Activated T-helper 17 cell treated with anti-CD3 and anti-CD28 coated beads, Interleukin-2, amount 50 U/mL, for 72 hours (primary cell): Measurements from ENCODE around the gene DPP7. TPM values are rescaled to one million over a fixed set of nuclear protein-coding genes. Genes with fewer than 3 reads are reported as not detected.

Experiments used
- total RNA-seq, 2 donors: library from RNA; stranded (reverse); gene quantifications; one replicate each; pipeline ENCODE4 v1.2.3, GENCODE V29; 2022

DPP7 gene
- total RNA-seq, 2 donors from 2014 or later: 219 to 255 TPM

Other genes starting within 250 kb of the DPP7 start
- gene EDF1, start 248.4 kb downstream of the DPP7 start, total RNA-seq: 100 to 1,000 TPM; 221 to 265 TPM
- 10 to 100 TPM; 54.4 to 56.8 TPM for gene TRAF2, start 228.2 kb downstream of the DPP7 start, total RNA-seq
- 10 to 100 TPM; 91.0 to 99.2 TPM for gene FBXW5, start 170.0 kb downstream of the DPP7 start, total RNA-seq
- 1 to 10 TPM in 1 of 2 donors, not detected in 1; 3.1 TPM for gene C8G, start 169.5 kb downstream of the DPP7 start, total RNA-seq
- 1 to 10 TPM in 1 of 2 donors, under 1 TPM in 1; 0.54 to 2.4 TPM for gene LCN12, start 162.5 kb downstream of the DPP7 start, total RNA-seq
- 1 to 10 TPM in 1 of 2 donors, not detected in 1; 1.3 TPM for gene PTGDS, start 137.2 kb downstream of the DPP7 start, total RNA-seq
- under 1 TPM in 1 of 2 donors, not detected in 1; 0.11 TPM for gene LCNL1, start 131.7 kb downstream of the DPP7 start, total RNA-seq
- gene PAXX, start 122.3 kb downstream of the DPP7 start, total RNA-seq: 10 to 100 TPM; 31.1 to 49.1 TPM
- under 1 TPM in 1 of 2 donors, not detected in 1; 0.26 TPM for gene CLIC3, start 118.2 kb downstream of the DPP7 start, total RNA-seq
- 10 to 100 TPM; 43.0 to 63.9 TPM for gene ABCA2, start 86.5 kb downstream of the DPP7 start, total RNA-seq
- gene FUT7, start 82.6 kb downstream of the DPP7 start, total RNA-seq: 10 to 100 TPM; 12.1 to 27.9 TPM
- gene NPDC1, start 68.6 kb downstream of the DPP7 start, total RNA-seq: 10 to 100 TPM; 66.3 to 96.1 TPM
- under 1 TPM; 0.39 to 0.69 TPM for gene ENTPD2, start 60.7 kb downstream of the DPP7 start, total RNA-seq
- gene SAPCD2, start 44.2 kb downstream of the DPP7 start, total RNA-seq: 10 to 100 TPM in 1 of 2 donors, 1 to 10 TPM in 1; 5.6 to 21.9 TPM
- 10 to 100 TPM; 27.9 to 33.0 TPM for gene UAP1L1, start 37.2 kb downstream of the DPP7 start, total RNA-seq
- 10 to 100 TPM; 38.2 to 67.6 TPM for gene MAN1B1, start 27.7 kb downstream of the DPP7 start, total RNA-seq
- 1 to 10 TPM in 1 of 2 donors, under 1 TPM in 1; 0.06 to 1.2 TPM for gene GRIN1, start 24.4 kb upstream of the DPP7 start, total RNA-seq
- not detected for gene LRRC26, start 55.3 kb upstream of the DPP7 start, total RNA-seq
- gene TMEM210, start 57.3 kb upstream of the DPP7 start, total RNA-seq: not detected
- gene ANAPC2, start 73.8 kb upstream of the DPP7 start, total RNA-seq: 10 to 100 TPM; 50.6 to 53.1 TPM
- gene SSNA1, start 73.9 kb upstream of the DPP7 start, total RNA-seq: 10 to 100 TPM; 43.7 to 84.7 TPM
- gene TPRN, start 86.0 kb upstream of the DPP7 start, total RNA-seq: 1 to 10 TPM; 5.5 to 9.4 TPM
- 10 to 100 TPM; 19.3 to 27.3 TPM for gene TMEM203, start 90.9 kb upstream of the DPP7 start, total RNA-seq
- 10 to 100 TPM; 20.5 to 40.2 TPM for gene NDOR1, start 91.0 kb upstream of the DPP7 start, total RNA-seq
- gene RNF208, start 107.5 kb upstream of the DPP7 start, total RNA-seq: 1 to 10 TPM; 3.5 to 7.4 TPM
- gene CYSRT1, start 110.4 kb upstream of the DPP7 start, total RNA-seq: under 1 TPM; 0.32 to 0.40 TPM
- gene RNF224, start 112.8 kb upstream of the DPP7 start, total RNA-seq: under 1 TPM in 1 of 2 donors, not detected in 1; 0.17 TPM
- not detected for gene SLC34A3, start 116.2 kb upstream of the DPP7 start, total RNA-seq
- gene TUBB4B, start 126.6 kb upstream of the DPP7 start, total RNA-seq: 100 to 1,000 TPM; 232 to 372 TPM
- not detected for gene STPG3, start 136.6 kb upstream of the DPP7 start, total RNA-seq
- gene NELFB, start 140.6 kb upstream of the DPP7 start, total RNA-seq: 10 to 100 TPM; 43.6 to 78.0 TPM
- 10 to 100 TPM in 1 of 2 donors, 1 to 10 TPM in 1; 4.9 to 11.5 TPM for gene TOR4A, start 163.0 kb upstream of the DPP7 start, total RNA-seq
- gene NRARP, start 187.5 kb upstream of the DPP7 start, total RNA-seq: under 1 TPM; 0.66 to 0.86 TPM